HG02981 (cell line): ENCODE results near the gene MND1.
"Not testable (repeated sequence)": the region's sequence is repeated elsewhere in the genome, so short reads cannot be mapped to it uniquely, and the experiment has no call there.

Source experiments
- ATAC-seq: cut with Tn5 transposase; IDR thresholded peaks from one replicate; pipeline ENCODE4 v1.9.1; 2021; ENCODE audit warnings: mild to moderate bottlenecking, moderate library complexity; ENCODE audit not compliant: unreplicated experiment

MND1 gene

GRCh38 chr4:153438916-153439756, 94.6 kb downstream of the MND1 start:
- peak; percentile 72 for ATAC-seq

DNA sequence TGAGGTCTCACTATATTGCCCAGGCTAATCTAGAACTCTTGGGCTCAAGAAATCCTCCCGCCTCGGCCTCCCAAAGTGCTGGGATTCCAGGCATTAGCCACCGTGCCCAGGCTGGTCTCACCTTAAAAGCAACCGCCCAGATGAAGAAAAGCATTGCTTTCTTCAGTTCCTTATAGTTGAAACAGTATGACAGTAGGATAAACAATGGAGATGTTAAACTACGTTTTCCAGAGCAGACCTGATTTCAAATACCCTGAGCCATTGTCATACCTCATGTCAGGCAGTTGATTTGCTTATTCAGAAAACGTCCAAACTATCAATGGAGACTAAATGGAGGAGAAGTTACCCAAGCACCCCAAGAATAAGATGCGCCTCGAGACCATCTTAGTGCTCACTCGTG, 95.3 kb downstream of the MND1 start:
- no peak for ATAC-seq

- ATAC-seq, result no peak
Observed at GRCh38 chr4:153440475-153440874, 96.0 kb downstream of the MND1 start.

DNA sequence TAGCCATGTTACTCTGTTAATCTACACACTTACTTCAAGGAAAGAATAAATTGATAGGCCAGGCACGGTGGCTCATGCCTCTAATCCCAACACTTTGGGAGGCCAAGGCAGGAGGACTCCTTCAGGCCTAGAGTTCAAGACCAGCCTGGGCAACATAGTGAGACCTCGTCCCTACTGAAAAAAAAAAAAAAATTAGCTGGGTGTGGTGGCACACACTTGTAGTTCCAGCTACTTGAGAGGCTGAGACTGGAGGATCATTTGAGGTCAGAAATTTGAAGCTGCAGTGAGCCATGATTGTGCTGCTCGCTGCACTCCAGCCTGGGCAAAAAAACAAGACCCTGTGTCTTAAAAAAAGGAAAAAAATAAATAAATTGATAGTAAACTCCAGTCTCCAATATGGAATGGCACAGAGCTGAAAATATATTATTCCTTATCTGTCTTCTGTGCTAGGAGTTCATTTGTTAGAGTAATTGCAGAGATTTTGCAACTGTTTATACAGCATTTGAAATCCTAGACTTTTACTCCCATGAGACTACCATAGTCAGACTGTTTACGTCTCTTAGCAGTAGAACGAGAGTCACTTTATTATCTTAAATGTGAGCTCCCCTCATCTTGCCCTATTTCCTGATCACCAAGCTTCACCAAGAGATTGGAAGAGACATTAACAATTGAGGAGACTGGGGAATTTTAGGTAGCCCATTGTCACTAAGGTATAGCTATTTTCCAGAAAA, 102.9 kb downstream of the MND1 start:
- no peak for ATAC-seq

DNA sequence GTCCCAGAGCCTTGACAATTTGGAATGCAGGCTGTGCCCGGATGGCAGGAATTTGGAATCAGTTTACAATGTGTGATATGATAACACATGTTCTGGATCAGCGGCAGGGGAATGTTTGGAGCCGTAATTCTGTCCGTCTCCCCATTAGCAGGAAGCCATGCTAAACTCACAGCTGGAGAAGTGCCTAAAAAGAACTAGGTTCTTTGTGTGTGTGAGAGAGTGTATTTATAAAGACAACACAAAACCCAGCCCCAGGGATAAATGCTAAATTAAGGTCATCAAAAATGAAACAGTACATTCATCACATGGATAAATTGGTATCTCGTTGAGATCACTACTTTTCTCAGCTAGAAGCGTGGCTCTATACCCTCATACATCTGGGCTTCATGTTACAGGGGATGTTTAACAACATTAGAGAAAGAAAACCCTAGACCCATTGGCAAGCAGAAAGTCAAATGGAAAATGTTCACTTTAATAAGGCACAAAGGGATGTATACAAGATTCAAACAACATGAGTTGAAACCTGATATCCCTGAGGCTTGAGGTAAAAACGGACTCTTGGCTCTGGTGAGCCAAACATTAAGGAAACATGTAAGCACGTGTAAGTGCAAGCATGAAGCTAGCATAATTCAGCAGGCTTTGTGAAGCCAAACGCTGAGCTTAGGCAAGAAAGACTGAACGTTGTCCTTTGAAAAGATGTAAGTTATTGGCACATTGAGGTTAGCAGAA, 103.7 kb downstream of the MND1 start:
- no peak for ATAC-seq

DNA sequence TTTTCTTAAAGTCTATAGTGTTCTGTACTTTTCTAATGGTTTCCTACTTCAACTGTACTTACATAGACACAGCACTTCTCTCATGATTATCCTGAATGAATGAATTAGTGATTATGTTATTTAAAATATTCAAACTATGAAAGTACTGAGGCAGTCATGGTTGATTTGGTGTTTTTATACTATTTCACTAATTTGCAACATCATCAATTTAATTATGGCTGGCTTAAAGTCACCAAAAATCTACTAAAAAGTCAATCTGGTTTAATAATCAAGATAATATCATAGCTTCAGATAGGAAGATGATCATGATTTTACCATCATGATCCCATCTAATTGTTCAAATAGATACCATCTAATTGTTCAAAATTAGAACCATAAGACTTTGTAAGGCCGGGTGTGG, 104.8 kb downstream of the MND1 start:
- ATAC-seq, result no peak

- no peak for ATAC-seq
Observed at GRCh38 chr4:153450544-153450917, 106.0 kb downstream of the MND1 start.

DNA sequence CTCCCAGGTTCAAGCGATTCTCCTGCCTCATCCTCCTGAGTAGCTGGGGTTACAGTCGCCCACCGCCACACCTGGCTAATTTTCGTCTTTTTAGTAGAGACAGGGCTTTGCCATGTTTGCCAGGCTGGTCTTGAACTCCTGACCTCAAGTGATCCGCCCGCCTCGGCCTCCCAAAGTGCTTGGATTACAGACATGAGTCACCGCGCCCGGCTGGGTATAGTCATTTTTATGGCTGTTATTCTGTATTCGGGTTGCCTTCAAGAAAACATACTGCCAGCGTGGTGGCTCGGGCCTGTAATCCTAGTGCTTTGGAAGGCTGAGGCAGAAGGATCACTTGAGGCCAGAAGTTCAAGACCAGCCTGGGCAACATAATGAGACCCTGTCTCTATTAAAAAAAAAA, 106.7 kb downstream of the MND1 start:
- ATAC-seq, result not testable (repeated sequence)

- no peak for ATAC-seq
Observed at GRCh38 chr4:153451911-153452657, 107.6 kb downstream of the MND1 start.

GRCh38 chr4:153452658-153453378, 108.3 kb downstream of the MND1 start:
- ATAC-seq, result no peak

GRCh38 chr4:153453402-153453801, 108.9 kb downstream of the MND1 start:
- no peak for ATAC-seq

GRCh38 chr4:153458969-153459368, 114.5 kb downstream of the MND1 start:
- no peak for ATAC-seq

GRCh38 chr4:153461549-153461948, 117.1 kb downstream of the MND1 start:
- ATAC-seq, result not testable (repeated sequence)

- ATAC-seq, result no peak
Observed at GRCh38 chr4:153464068-153464467, 119.6 kb downstream of the MND1 start.
